Ovary (tissue), 3 donors: ENCODE results near the gene RELL1.

Experiments used
- CTCF ChIP-seq, 3 donors: fragments of 450-650 bp in 2 of 3; fragments of 200-600 bp in 1 of 3; IDR thresholded peaks; one replicate each; pipeline versions ENCODE4 v1.5.1 to v1.8.0; 2016 to 2022; ENCODE audit warnings: antibody characterized with exemption in 3 of 3, mild to moderate bottlenecking in 1 of 3
- POLR2A ChIP-seq: fragments of 450-650 bp; IDR thresholded peaks from one replicate; pipeline ENCODE4 v1.6.1; 2017; ENCODE audit warnings: antibody characterized with exemption, mild to moderate bottlenecking, moderate library complexity
- donor health status: DM: no; HTN: no; CAD: no.

- TF ChIP-seq CTCF (IDR thresholded peaks at IDR 0.05) (no peak), POLR2A (no peak)
Measured at GRCh38 chr4:37588150-37588549, 98.0 kb downstream of the RELL1 start.
